Measurements from ENCODE around the gene TAGLN. TPM values are rescaled to one million over a fixed set of nuclear protein-coding genes. Genes with fewer than 3 reads are reported as not detected.

TAGLN gene
- total RNA-seq, 4 donors from 2014 or later = 1,588 to 9,854 (median 3,936) TPM

GRCh38 chr11:117177534-117178209 is 21.5 kb upstream of the TAGLN start:
- DNase-seq = no peak
- no peaks in the 10 kb centered on the region for H3K27me3 ChIP-seq
- intact Hi-C loops (cut with DNase I; ENCODE audit: low total_unique reads) = no loop called here
- H3K4me1 ChIP-seq = peaks cover 5 to 10% of the 10 kb centered on the region in 2 donors
- H3K9me3 ChIP-seq = no peaks in the 10 kb centered on the region
- no peaks in the 10 kb centered on the region for H3K36me3 ChIP-seq
- H3K27ac ChIP-seq = peak overlapping the region; percentile 90 to 98
- H3K4me3 ChIP-seq = peak overlapping the region; percentile 94 to 95
- TF ChIP-seq CTCF (IDR thresholded peaks at IDR 0.05) (no peak), POLR2A (IDR thresholded peaks at IDR 0.05) (no peak)

GRCh38 chr11:117178210-117179034 is 20.7 kb upstream of the TAGLN start, which contains the start of gene SIDT2:
TSS of gene SIDT2 (plus strand) at chr11:117178743. CDS start at chr11:117179264, 521 bp downstream.
- Histone ChIP-seq H3K36me3 (no peaks in the 10 kb centered on the region), H3K4me1 (peaks cover 5 to 10% of the 10 kb centered on the region in 2 donors), H3K27ac (peak within 1 kb of the TSS; percentile 90 to 98), H3K27me3 (no peaks in the 10 kb centered on the region), H3K4me3 (peak within 1 kb of the TSS; percentile 94 to 95), H3K9me3 (no peaks in the 10 kb centered on the region)
- intact Hi-C loops (cut with DNase I; ENCODE audit: low total_unique reads) = no loop called here
- peak; percentile 95 for DNase-seq
- peak; percentile 96 to 99 for TF ChIP-seq POLR2A (IDR thresholded peaks at IDR 0.05)
- peak in 2 of 4 experiments; percentile 36 to 48 for TF ChIP-seq CTCF (IDR thresholded peaks at IDR 0.05)

DNA sequence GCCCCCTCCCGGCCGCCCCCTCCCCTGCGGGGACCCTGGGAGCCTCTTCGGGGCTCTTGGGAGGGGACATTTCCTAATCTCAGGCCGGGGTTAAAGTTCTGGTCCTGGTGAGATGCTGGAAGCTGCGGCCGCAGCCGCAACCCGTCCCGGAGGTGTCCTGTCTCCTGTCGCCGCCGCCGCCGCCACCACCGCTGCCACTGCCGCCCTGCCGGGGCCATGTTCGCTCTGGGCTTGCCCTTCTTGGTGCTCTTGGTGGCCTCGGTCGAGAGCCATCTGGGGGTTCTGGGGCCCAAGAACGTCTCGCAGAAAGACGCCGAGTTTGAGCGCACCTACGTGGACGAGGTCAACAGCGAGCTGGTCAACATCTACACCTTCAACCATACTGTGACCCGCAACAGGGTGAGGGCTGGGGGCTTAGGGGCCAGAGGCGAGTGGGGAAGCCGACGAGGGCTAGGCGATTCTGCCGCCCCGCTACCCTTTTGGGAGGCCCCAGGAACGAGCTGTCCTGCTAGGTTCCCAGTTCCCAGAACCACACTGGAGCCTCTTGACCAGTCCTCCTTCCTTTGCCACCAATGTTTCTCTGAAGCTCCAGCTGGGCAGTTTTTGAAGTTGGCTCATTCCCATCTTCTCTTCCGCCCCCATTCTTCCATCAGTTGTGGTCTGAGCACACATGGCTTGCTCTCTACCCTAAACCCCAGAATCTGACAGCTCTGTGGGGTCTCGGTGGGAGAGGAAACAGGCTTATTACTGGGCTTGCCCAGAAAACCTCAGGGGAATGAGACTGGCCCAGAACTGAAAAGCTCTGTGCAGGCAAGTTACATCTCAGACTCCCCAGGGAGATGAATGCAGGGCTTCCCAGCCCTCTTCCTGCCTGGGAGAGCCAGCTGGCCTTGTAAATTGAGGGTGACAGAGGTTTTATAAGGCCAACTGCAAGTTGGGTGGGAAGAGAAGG is 19.8 kb upstream of the TAGLN start:
- H3K27me3 ChIP-seq = no peaks in the 10 kb centered on the region
- H3K4me1 ChIP-seq = peaks cover 5 to 10% of the 10 kb centered on the region in 2 donors
- intact Hi-C loops (cut with DNase I; ENCODE audit: low total_unique reads) = no loop called here
- H3K9me3 ChIP-seq = no peaks in the 10 kb centered on the region
- peak overlapping the region; percentile 90 to 98 for H3K27ac ChIP-seq
- DNase-seq = no peak
- H3K36me3 ChIP-seq = no peaks in the 10 kb centered on the region
- peak overlapping the region; percentile 94 to 95 for H3K4me3 ChIP-seq
- no peak for TF ChIP-seq CTCF (IDR thresholded peaks at IDR 0.05)
- TF ChIP-seq POLR2A (IDR thresholded peaks at IDR 0.05) = no peak

DNA sequence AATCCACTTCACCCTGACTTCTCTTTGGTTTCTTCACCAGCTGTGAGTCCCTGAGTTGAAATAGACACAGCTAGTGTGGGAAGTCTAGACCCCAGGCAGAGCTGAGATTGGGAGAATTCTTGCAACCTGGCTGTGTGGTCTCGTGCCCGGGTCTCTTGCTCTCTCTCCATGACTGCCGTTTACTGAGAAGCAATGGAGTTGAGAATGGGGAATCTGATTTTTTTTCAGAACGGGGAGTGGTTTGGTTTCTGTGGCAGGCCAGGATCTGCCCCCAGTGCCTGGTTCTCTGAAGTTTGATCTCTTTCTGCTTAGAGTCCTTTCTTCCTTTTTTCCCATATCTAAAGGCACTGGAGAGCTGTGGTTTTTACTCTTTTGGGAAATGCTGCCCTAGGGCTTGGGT is 19.1 kb upstream of the TAGLN start:
- no peak for DNase-seq
- no peaks in the 10 kb centered on the region for H3K27me3 ChIP-seq
- peaks cover 5 to 10% of the 10 kb centered on the region in 2 donors for H3K4me1 ChIP-seq
- peak overlapping the region; percentile 90 to 98 for H3K27ac ChIP-seq
- H3K4me3 ChIP-seq = peak overlapping the region; percentile 94 to 95
- no peak for TF ChIP-seq CTCF (IDR thresholded peaks at IDR 0.05)
- no peak for TF ChIP-seq POLR2A (IDR thresholded peaks at IDR 0.05)
- H3K9me3 ChIP-seq = no peaks in the 10 kb centered on the region
- H3K36me3 ChIP-seq = no peaks in the 10 kb centered on the region
- intact Hi-C loops (cut with DNase I; ENCODE audit: low total_unique reads) = loop anchor here (5.0 kb wide), 1 partner anchor 47 kb away; no protein-coding TSS in a partner anchor

All from uterus (tissue), 4 donors.